Keratinocyte (primary cell): Measurements from ENCODE around the gene RPS23. TPM values are rescaled to one million over a fixed set of nuclear protein-coding genes. Genes with fewer than 3 reads are reported as not detected.

Experiments used
- DNase-seq: peaks from one replicate; pipeline ENCODE4 v3.0.0-alpha.2; 2011; ENCODE audit warnings: low read depth, missing footprints, low spot score
- FAIRE-seq: peaks from 2 replicates; lab custom pipeline; 2011; peaks lifted over from hg19 to GRCh38; lab: Jason Lieb, UNC
- H2AFZ ChIP-seq: 2 replicates; pipeline ENCODE4 v1.6.0; 2012; ENCODE audit warnings: low read length, control low read depth, inconsistent platforms; ENCODE audit not compliant: control insufficient read depth
- H3K27ac ChIP-seq: 2 replicates; pipeline ENCODE4 v1.5.1; 2011; ENCODE audit warnings: low read length; ENCODE audit not compliant: control insufficient read depth, insufficient read depth
- H3K27me3 ChIP-seq: 3 replicates; pipeline ENCODE4 v1.6.0; 2011; ENCODE audit warnings: low read length; ENCODE audit not compliant: control insufficient read depth, insufficient read depth; ENCODE audit errors: extremely low read depth
- H3K36me3 ChIP-seq, 2 experiments: 2 replicates in 1 of 2; 3 replicates in 1 of 2; pipeline ENCODE4 v1.5.1; 2011; ENCODE audit warnings: low read length in 2 of 2, mild to moderate bottlenecking in 1 of 2; ENCODE audit not compliant: control insufficient read depth in 2 of 2, insufficient read depth in 2 of 2; ENCODE audit errors: extremely low read depth in 1 of 2
- H3K4me1 ChIP-seq: 3 replicates; pipeline ENCODE4 v1.5.1; 2011; ENCODE audit warnings: low read length; ENCODE audit not compliant: control insufficient read depth, insufficient read depth; ENCODE audit errors: extremely low read depth
- H3K4me2 ChIP-seq: 3 replicates; pipeline ENCODE4 v1.6.0; 2011; ENCODE audit warnings: low read depth, low read length; ENCODE audit not compliant: control insufficient read depth, insufficient read depth; ENCODE audit errors: extremely low read depth
- H3K4me3 ChIP-seq, 3 experiments: fragments of 200-600 bp in 1 of 3; sonication (generic) in 1 of 3; 2 replicates in 2 of 3; 3 replicates in 1 of 3; pipeline ENCODE4 v1.5.1; 2011 to 2016; ENCODE audit warnings: low read length in 3 of 3, mild to moderate bottlenecking in 3 of 3, control low read depth in 2 of 3, inconsistent platforms in 1 of 3, low read depth in 1 of 3, mixed read lengths in 1 of 3, mixed run types in 1 of 3, moderate library complexity in 1 of 3; ENCODE audit not compliant: control insufficient read depth in 2 of 3, insufficient read depth in 2 of 3; ENCODE audit errors: extremely low read depth in 1 of 3
- H3K79me2 ChIP-seq: 2 replicates; pipeline ENCODE4 v1.6.0; 2012; ENCODE audit warnings: low read length; ENCODE audit not compliant: control insufficient read depth, insufficient read depth
- H3K9ac ChIP-seq: 3 replicates; pipeline ENCODE4 v1.6.0; 2011; ENCODE audit warnings: low read length; ENCODE audit not compliant: control insufficient read depth, insufficient read depth; ENCODE audit errors: extremely low read depth
- H3K9me1 ChIP-seq: 3 replicates; pipeline ENCODE4 v1.6.0; 2011; ENCODE audit warnings: low read length; ENCODE audit not compliant: control insufficient read depth, insufficient read depth; ENCODE audit errors: extremely low read depth
- H3K9me3 ChIP-seq: 2 replicates; pipeline ENCODE4 v1.5.1; 2012; ENCODE audit warnings: low read depth, low read length; ENCODE audit not compliant: control insufficient read depth
- H4K20me1 ChIP-seq: 3 replicates; pipeline ENCODE4 v1.6.0; 2011; ENCODE audit warnings: low read length; ENCODE audit not compliant: control insufficient read depth, insufficient read depth; ENCODE audit errors: extremely low read depth
- CTCF ChIP-seq, 3 experiments: IDR thresholded peaks in 1 of 3; conservative IDR thresholded peaks in 1 of 3; optimal IDR thresholded peaks in 1 of 3; 2 replicates in 2 of 3; 3 replicates in 1 of 3; pipeline versions ENCODE3 to v1.5.1; 2011; ENCODE audit warnings: low read length in 3 of 3, mild to moderate bottlenecking in 3 of 3, moderate library complexity in 2 of 3, control low read depth in 1 of 3, inconsistent platforms in 1 of 3; ENCODE audit not compliant: insufficient read depth in 2 of 3; ENCODE audit errors: extremely low read depth in 1 of 3
- EZH2 ChIP-seq: IDR thresholded peaks from one replicate; pipeline ENCODE4 v1.6.1; 2012; ENCODE audit warnings: inconsistent platforms, mild to moderate bottlenecking, low read length, moderate library complexity
- dilution Hi-C: fragments of 300-500 bp; cut with MboI; formaldehyde crosslinking; loops from one replicate; pipeline ENCODE4 v1.7.0; 2020; ENCODE audit warnings: low sequenced_read_pairs; ENCODE audit not compliant: extremely low pct_ligation_motif_present
- polyA plus RNA-seq, 5 experiments: library from polyadenylated mRNA; depleted of rRNA in 3 of 5; stranded (reverse) in 3 of 5; stranded (forward) in 1 of 5; unstranded in 1 of 5; fragments of >200 nt; gene quantifications; 1 replicate in 1 of 5; 2 replicates in 3 of 5; 3 replicates in 1 of 5; pipeline versions ENCODE4 v1.2.1 to v1.2.3, GENCODE V29; 2011 to 2012; ENCODE audit warnings: missing spikeins in 2 of 5, low read depth in 1 of 5, low replicate concordance in 1 of 5

Gene RPS23
- polyA plus RNA-seq, 1 donor (not counting 4 experiments of a cell fraction or from before 2014, with no cell fraction given) = 2,776 TPM

GRCh38 chr5:82319192-82319591 is 41.0 kb upstream of the RPS23 start:
- Histone ChIP-seq H3K4me1 (no peaks in the 10 kb centered on the region), H3K79me2 (no peaks in the 10 kb centered on the region), H3K9me3 (no peaks in the 10 kb centered on the region), H3K4me3 (no peak overlapping the region), H3K36me3 (no peaks in the 10 kb centered on the region), H3K9ac (no peak overlapping the region), H4K20me1 (no peaks in the 10 kb centered on the region), H3K27ac (no peak overlapping the region), H2AFZ (no peak overlapping the region), H3K9me1 (no peaks in the 10 kb centered on the region), H3K4me2 (no peak overlapping the region), H3K27me3 (no peaks in the 10 kb centered on the region)
- TF ChIP-seq EZH2 = no peak
- no peak for TF ChIP-seq CTCF (optimal IDR thresholded peaks at IDR 0.05 in 1 of 3, IDR thresholded peaks at IDR 0.05 in 1 of 3, conservative IDR thresholded peaks at IDR 0.05 in 1 of 3; ENCODE audit: extremely low read depth in 1 of 3, insufficient read depth in 2 of 3, low read length in 3 of 3)
- DNase-seq (no peak), FAIRE-seq (no peak)
- dilution Hi-C loops = no loop called here

GRCh38 chr5:82314964-82315758 is 37.0 kb upstream of the RPS23 start:
- Histone ChIP-seq H2AFZ (no peak overlapping the region), H4K20me1 (no peaks in the 10 kb centered on the region), H3K4me3 (no peak overlapping the region), H3K4me1 (peaks cover 9% of the 10 kb centered on the region), H3K36me3 (no peaks in the 10 kb centered on the region), H3K4me2 (no peak overlapping the region), H3K9me1 (no peaks in the 10 kb centered on the region), H3K79me2 (no peaks in the 10 kb centered on the region), H3K9me3 (no peaks in the 10 kb centered on the region), H3K9ac (no peak overlapping the region), H3K27me3 (no peaks in the 10 kb centered on the region), H3K27ac (no peak overlapping the region)
- dilution Hi-C loops = no loop called here
- FAIRE-seq (no peak), DNase-seq (no peak)
- no peak for TF ChIP-seq CTCF (optimal IDR thresholded peaks at IDR 0.05 in 1 of 3, IDR thresholded peaks at IDR 0.05 in 1 of 3, conservative IDR thresholded peaks at IDR 0.05 in 1 of 3; ENCODE audit: extremely low read depth in 1 of 3, insufficient read depth in 2 of 3, low read length in 3 of 3)
- no peak for TF ChIP-seq EZH2
